Activated CD4-positive, alpha-beta T cell treated with anti-CD3 and anti-CD28 coated beads, Interleukin-2, amount 50 U/mL, for 48 hours (primary cell): Measurements from ENCODE around the gene CHPF.

Source experiments
- DNase-seq, 2 experiments: peaks; one replicate each; pipeline ENCODE4 v3.0.0-alpha.2; 2020

CHPF gene

DNA sequence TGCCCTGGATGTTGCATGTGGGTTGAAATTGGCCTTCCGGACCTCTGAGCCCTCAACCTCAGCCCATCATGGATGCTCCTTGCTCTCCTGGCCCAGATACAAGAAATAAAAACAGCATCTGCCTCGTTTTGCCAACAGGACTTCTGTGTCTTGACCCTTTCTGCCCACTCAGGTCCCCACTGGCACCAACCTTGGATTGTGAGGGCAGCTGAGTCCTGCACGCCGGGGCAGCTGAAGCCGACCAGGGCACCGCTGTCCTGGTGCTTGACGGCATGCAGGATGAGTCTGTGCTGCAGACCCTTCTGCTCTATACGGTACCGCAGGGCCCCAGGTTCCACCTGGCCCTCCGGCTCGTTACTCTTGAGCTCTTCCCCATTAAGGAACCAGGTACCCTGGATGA is 23.0 kb upstream of the CHPF start:
- no peak for DNase-seq

DNA sequence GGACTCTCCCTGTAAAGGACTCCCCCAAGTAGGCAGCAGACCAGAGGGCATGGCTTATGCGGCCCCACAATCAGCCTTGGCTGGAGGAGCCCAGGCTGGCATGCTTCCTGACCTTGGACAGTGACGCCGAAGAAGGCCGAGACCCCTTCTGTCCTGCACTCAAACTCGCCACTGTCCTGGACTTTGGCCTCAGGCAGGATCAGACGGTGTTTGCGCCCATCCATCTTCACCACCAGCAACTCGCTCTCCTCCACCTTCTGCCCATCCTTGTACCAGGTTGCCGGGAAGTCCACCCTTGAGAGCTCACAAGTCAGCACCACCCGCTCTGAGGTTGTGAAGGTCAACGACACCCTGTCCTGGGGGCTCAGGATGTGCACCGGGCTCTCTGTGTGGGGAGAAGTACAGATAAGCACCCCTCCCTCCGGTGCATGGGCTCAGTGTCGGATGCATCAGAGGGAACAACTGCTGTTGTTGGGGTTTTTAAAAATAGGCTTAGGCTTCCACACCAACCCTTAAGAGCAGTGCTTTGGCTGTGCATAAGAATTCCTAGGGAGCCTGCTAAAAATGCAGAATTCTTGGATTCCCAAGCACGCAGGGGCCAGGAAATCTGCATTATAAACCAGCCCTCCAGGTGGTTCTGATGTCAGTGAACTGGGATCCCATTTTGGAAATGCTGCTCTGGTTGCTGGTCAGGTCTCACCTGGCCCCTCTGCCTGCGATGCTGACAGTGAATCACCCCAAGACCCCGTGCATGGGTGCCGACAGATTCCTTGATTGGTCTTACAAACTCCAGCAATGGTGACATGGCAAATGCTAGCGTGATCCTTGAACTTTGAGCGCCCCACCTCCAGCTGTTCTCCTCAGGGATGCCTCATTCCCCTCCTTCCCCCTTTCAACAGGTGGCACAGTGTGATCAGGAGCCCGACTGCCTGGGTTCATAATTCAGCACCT is 21.8 kb upstream of the CHPF start:
- no peak for DNase-seq

DNA sequence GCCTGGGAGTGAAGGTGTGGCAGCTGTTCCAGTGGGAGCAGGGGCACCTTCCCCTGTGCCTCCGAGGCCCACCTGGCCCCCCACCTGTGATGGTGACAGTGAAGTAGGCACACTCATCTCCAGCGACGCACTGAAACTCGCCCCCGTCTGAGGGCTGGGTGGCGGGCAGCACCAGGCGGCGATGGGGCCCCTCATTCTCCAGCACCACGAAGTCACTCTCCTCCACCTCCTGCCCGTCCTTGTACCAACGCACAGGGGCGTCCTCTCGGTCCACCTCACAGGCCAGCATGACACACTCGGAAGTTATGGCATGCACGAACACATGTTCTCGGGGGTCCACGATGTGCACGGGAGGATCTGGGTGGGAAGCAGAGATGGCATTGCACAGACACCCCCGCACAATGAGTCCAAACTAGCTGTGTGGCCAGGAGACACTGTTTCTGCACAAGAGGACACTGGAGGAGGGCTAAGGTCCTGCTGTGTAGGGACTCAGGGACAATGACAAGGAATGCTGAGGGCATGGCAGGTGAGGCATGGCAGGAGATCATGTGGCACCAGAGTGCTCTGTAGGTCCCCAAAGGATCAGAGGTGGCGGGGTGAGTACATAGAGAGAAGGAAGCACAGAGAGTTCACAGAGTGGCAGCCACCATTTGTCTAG is 19.8 kb upstream of the CHPF start:
- no peak for DNase-seq

DNA sequence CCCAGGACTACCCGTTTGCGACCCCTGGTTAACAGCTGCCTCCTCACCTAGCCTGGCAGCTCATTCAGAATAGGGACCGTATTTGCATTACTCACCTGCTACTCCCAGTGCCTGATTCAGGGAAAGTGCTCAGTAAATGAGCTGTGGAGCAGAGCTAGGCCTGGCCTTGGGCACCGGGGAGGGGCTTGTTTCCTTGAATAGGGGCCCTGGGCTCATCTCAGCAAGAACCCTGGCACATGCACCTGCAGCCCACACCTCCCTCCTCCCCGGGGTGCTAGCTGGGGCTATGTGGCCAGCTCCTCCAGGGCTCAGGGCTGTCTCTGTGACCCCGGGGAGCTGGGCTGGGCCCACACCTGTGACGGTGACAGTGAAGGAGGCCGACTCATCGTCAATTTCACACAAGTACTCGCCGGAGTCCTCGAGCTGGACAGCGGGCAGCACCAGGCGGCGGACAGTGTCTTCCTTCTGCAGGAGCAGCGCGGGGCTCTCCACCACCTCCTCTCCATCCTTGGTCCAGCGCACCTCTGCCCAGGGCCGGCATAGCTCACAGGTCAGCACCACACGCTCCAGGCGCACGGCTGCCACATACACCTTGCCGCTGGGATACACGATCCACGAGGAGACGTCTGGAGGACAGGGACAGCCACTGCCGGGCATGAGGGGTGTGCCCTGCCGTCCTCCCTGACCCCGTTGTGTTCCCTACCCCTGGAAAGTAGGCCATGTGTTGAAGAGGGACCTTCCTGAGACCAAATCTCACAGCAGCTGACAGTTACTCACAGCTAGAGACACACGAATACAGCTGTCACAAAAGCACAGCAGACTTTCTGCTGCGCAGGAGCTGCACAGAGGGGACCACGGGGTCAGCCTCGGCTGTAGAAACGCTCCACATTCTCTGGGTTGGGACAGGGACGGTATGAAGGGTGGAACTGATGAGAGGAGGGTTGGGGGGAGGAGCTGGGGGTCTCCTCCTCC is 18.7 kb upstream of the CHPF start:
- no peak for DNase-seq

DNA sequence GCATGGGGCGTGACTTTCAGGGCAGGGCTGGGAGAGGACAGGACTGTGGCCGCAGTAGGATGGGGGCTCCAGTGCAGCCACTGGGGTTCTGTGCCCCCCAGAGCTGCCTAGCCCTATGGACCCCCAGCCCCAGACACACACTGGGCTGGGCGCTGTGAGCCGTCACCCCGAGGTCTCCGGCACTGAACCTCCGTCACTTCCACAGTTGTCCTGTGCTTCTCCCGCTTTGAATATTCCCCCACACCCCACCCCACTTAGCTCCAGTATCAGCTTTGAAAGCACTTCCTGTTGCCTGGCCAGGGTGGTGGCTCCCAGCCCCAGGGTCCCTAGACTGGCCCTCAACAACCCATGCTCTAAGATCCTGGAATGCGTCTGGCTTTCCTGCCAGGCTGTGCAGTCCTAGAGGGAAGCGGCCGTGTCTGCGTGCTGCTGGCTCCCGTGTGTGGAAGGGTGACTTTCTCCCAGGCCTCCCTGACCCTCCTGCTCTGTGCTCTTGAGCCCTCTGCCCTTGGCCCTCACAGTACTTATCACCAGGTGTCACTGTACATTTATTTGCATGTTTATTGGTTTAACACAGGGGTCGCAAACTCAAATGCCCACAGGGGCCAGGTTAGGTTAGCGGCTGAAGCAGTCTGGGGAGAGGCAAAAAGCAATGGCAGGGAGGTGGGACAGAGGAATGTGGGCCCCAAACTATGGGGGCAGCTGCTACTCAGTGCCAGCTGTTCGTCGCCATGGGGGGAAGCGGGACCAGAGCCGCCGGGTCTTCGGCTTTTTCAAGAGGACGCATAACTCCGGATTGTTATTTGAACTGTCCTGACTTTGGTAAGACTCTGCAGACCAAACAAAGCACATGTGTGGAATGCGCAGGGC is 17.8 kb upstream of the CHPF start:
- DNase-seq, result no peak

DNA sequence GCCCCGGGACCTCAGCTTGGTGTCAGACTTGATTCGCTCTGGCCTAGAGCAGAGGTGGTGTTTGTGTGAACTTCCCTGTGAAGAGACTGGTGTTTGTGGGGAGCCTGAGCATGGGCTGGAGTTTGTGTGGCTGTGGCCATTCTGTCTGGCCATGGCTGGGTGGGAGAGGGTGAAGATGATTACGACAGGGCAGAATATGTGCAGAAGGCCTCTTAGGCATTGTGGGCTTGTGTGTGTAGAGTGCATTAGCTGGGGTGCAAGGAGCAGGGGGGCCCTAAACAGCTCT is 17.2 kb upstream of the CHPF start:
- no peak for DNase-seq

DNA sequence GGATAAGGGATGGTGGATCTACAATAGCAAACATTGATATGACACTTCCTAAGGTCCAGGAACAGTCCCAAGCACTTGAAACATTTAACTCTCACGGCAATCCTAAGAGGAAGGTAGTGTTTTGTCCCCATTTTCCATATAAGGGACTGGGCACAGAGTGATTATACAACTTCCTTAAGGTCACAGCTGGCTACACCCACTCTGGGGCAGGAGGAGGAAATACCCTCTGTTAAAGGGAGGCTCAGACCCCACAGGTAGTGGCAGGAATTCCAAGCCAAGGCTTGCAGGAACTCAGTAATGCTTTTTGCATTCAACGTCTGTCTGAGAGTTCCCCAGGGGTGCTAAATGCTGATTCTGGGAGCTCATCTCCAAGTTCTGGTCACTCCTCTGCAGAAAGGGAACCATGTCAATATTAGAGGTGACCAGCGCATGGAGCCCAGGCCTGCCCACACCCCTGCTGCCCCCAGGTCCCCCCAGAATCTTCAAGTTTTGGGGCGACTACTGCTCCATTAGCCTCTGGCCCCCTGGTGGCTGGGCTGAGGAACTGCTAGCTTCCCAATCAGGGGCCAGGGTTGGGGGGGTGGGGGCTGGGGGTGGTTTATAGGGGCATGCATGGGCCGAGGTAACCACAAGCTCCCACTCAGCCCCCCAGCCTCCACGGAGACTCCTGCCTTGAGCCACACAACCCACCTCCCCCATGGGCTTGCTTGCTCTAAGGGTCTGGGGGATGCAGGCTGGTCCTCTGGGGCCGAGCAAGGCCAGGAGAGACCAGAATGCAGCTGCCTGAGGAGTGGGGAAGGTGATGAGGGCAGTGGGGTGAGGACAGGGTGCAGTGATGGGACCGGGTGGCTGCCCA is 16.7 kb upstream of the CHPF start:
- DNase-seq, result no peak

DNA sequence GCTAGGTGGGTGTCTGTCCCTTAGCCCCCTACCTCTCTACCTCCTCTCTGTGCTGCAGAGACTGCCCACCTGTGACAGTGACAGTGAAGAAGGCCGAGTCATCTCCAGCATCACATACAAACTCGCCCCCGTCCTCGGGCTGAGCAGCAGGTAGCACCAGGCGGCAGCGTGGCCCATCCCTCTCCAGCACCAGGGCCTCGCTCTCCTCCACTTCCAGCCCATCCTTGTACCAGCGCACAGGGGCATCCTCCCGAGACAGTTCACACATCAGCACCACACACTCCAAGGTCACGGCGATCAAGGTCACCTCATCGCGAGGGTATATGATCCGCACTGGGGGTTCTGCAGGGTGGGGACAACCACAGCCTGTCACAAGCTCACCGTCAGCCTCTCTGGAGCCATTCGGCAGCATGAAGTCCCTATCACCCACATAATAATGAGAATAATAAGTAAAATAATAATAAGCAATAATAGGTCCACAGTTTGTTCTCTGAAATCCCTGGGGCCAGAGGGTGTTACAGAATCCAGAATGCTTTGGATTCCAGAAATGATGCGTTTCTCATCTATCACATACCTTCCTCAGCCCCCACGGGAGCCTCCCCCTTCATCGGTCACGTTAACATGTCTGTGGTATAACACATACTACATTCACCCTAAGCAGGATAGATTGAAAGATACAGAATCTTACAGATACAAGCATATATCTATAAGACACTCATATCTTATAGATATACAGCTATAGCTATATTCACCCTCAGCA is 15.7 kb upstream of the CHPF start:
- DNase-seq, result no peak

DNA sequence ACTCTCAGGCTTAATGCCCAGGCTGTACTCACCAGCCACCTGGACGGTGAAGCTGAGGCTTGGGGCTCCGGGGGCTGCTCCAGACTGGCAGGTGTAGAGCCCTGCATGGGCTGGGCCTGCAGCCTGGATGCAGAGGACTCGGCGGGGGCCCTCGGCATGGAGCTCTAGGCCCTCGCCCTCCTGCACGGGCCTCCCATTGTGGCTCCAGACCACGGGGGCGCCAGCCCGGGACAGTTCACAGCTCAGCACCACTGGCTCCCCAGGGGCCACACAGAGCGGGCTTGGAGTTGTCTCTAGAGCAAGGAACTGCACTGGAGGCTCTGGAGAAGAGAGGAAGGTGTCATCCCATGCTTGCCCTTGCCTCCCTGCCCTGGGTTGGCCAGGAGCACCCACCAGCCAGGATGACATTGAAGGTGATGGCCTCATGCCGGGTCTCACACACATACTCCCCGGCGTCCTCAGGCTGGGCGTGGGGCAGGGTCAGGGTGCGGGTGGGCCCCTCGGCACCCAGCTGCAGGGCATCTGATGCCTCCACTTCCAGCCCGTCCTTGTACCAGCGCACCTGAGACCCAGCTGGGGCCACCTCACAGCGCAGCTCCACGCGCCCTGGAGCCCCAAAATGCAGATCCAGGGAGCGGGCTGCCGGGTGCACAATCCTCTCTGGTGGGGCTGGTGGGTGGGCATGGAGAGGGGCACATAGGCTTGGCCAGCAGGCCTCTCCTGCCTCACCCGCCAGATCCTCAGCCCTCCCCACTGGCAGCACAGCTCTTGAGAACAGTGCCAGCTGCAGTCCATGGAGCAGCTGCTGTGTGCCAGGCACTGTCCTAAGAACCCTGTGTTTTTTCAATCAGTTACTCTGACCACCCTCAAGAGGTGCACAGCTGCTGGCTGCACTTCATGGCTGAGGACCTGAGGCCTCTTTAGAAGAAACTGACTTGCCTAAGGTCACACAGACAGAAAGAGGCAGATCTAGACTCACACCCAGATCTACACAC is 14.5 kb upstream of the CHPF start:
- no peak for DNase-seq

DNA sequence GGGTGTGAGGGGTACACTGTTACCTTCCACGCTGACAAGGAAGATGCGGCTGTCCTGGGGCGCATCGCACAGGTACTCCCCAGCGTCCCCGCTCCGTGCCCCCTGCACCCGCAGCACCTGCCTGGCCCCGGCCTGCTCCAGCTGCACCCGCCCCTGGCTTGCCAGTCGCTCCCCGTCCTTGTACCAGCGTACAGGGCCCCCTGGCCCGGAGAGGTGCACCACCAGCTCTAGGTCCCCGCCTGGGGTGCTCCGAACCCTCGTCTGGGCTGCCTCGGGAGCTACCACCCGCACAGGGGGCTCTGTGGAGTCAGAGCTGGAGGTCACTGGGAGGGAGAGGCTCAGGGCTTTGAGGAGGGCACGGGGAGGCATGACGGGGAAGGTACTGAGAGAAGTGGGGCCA is 13.7 kb upstream of the CHPF start:
- no peak for DNase-seq

DNA sequence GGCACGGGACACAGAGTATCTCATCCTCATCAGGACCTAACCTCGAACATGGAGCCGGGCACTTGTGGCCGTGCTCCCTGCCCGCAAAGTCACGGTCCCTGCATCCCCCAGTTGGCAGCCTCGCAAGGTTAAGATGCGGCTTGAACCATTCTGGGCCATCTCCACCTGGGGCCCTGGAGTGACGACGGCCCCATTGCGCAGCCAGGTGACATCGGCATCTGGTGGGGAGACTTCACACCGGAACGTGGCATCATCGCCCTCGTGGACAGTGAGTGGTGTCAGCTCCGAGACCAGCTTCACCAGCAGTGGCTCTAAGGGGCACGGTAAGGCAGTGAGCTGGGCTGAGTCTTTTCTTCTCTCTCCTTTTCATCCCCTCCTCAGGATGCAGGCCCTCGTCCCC is 12.8 kb upstream of the CHPF start:
- no peak for DNase-seq

DNA sequence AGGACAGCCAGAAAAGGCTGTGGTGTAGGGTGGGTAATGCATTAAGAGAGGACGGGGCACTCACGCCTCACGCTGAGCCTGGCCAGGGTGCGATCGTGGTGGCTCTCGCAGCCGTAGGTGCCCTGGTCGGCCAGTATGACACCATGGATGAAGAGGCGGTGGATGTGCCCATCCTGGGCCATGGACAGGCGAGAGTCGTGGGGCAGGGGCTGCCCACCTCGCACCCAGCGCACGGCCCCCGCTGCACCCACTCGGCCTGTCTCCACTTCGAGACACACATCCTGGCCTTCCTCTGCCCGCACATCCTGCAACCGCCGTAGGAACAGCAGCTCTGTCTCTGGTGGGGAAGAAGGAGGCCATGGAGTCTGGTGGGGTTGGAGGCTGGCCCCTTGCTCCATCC is 12.3 kb upstream of the CHPF start:
- DNase-seq, result no peak

DNA sequence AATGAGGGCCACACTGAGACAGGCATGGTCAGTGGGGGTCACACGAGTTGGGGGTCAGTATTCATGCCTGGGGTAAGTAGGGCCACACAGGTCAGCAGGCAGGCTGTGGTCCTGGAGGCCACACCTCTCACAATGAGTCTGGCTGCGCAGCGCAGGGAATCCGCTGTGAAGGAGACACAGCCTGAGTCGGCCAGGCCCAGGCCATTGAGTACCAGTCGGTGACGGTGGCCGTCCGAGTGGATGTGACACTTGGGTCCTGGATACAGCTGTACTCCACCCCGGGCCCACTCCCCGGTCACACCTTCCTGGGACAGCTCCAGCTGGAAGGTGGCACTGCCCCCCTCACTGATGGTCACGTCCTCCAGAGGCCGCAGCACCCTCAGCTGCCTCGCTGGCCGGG is 10.7 kb upstream of the CHPF start:
- no peak for DNase-seq

DNA sequence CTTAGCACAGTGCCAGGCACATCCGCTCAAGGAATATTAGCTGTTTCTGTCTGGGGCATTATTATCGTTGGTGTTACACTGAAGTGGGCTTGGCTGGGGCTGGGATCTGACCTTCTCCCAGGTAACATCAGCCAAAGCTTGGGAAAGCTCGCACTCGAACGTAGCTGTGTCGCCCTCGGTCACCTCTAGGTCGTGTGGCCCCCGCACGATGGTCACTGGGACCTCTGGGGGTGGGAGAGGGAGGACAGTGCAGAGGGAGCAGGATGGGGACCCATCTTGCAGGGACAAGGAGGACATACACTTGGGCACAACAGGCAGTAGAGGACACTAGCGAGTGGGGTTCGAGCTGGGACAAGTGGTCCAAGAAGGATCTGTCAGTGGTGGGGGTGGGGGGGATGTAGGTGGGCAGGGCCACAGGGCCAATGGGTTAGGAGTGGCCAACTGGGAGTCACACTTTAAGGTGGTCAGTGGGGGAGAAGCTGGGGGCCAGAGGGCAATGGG is 9.9 kb upstream of the CHPF start:
- DNase-seq, result no peak

DNA sequence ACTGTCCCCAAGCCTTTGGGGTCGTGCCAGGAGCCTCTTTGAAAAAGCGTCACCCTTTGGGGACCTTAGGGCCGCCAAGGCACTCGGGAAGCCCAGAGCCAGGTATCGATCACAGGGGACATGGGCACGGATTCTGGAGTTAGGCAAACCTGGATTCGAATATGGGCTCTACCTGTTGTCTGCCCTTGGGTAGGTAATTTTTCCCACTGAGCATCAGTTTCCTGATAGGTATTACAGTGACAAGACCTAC is 9.5 kb upstream of the CHPF start:
- DNase-seq, result no peak

DNA sequence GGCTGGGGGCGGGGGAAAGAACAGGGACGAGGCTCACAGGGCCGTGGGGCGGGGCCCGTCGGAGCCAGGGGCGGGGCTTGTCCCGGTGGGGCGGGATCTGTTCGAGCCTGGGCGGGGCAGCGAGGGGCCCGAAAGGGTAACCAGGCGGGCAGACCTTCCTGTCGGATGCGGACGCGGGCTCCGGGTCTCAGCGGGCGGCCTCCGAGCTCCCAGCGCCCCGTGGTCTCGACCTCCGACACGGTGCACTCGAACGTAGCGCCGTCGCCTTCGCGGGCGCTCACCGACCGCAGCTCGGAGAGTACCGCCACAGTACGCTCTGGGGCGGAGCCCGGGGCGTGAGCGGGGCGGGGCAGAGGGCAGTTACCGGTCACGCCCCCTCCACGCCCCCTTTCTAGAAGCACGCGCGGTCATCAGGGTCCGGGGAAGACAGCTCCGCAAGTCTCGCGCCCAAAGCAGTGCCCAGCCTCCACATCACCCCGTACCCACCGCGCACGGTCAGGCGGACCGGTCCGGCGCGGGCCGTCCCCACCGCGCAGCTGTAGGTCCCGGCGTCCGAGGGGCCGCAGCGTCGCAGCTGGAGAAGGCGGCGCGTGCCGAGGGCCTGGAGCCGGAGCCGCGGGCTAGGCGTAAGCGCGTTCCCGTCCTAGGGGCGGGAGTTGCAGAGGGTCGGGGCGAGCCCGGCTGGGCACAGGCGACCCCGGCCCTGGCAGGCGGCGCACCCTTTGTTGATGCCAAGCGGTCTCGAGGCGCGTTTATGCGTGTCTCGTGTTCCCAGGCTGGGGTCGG is 9.0 kb upstream of the CHPF start:
- peak; percentile 82 to 86 for DNase-seq

DNA sequence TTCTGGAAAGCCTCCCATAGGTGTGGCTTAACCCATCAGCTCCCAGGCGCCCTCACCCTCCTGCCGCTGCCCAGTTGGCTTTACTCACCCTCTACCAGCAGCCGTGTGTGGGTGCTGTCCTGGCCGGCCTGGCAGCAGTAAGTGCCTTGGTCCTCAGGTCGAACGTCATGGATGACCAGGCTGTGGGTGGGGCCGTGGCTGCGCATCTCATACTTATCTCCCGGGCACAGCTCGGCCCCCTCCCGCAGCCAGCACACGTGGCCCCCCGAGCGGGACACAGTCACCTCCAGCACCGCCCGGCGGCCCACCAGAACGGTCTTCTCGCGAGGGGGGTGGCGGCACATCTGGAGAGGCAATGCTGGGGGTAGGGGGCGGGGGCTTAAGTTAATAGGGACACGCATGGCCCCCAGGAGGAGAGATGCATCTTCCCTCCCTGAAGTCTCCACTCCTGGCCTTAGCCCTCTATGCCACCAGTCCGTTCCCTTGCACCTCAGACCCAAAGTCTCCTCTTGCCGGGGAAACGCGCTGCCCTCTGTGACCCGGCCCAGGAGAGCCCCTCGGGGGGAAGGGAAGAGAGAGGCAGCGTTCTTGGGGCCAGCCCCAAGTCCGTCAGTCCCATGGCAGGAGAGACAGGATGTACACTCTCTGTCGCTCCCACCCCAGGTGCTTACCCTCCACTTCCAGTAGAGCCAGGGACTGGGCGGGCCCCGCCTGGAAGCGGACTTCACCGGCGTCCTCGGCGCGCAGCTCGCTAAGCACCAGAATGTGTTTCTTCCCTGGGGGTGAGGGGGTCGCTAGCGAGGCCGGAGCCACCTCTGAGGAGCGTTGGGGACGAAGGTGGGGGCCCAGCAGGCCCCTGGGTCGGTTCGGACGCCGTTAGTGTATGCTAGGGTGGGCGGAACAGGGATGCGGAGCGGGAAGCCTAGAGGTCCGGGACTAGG is 8.1 kb upstream of the CHPF start:
- peak in 1 of 2 experiments; percentile 27 for DNase-seq
